DMS114 treated with DMSO at 0.1 percent for 48 hours (cell line): Measurements from ENCODE around the gene ACOX1.

Experiments
- DNase-seq: peaks from one replicate; lab custom pipeline; 2025; ENCODE audit not compliant: unreplicated experiment; lab: John Stamatoyannopoulos, UW

Gene ACOX1

GRCh38 chr17:75937652-75938051 is 41.3 kb downstream of the ACOX1 start:
- DNase-seq, result no peak

GRCh38 chr17:75933808-75934207 is 45.2 kb downstream of the ACOX1 start:
- no peak for DNase-seq

GRCh38 chr17:75932852-75933251 is 46.1 kb downstream of the ACOX1 start:
- DNase-seq, result no peak

- DNase-seq, result no peak
Measured at GRCh38 chr17:75931062-75931461, 47.9 kb downstream of the ACOX1 start.

GRCh38 chr17:75927286-75927922 is 51.6 kb downstream of the ACOX1 start:
- no peak for DNase-seq

- DNase-seq, result no peak
Measured at GRCh38 chr17:75926456-75926855, 52.5 kb downstream of the ACOX1 start.

GRCh38 chr17:75925912-75926311 is 53.1 kb downstream of the ACOX1 start:
- no peak for DNase-seq

- no peak for DNase-seq
Measured at GRCh38 chr17:75925103-75925502, 53.9 kb downstream of the ACOX1 start.

GRCh38 chr17:75922963-75923874 is 55.7 kb downstream of the ACOX1 start:
- DNase-seq, result no peak

- no peak for DNase-seq
Measured at GRCh38 chr17:75922173-75922961, 56.6 kb downstream of the ACOX1 start.

- DNase-seq, result no peak
Measured at GRCh38 chr17:75921596-75921995, 57.4 kb downstream of the ACOX1 start.

- DNase-seq, result no peak
Measured at GRCh38 chr17:75920045-75920560, 58.9 kb downstream of the ACOX1 start.

- no peak for DNase-seq
Measured at GRCh38 chr17:75919611-75920010, 59.4 kb downstream of the ACOX1 start.

GRCh38 chr17:75917917-75918445 is 61.0 kb downstream of the ACOX1 start:
- DNase-seq, result no peak

- DNase-seq, result no peak
Measured at GRCh38 chr17:75917141-75917916, 61.6 kb downstream of the ACOX1 start.

GRCh38 chr17:75915268-75915667 is 63.7 kb downstream of the ACOX1 start:
- DNase-seq, result no peak

GRCh38 chr17:75914643-75915267 is 64.2 kb downstream of the ACOX1 start:
- no peak for DNase-seq

- DNase-seq, result no peak
Measured at GRCh38 chr17:75913537-75914210, 65.3 kb downstream of the ACOX1 start.

- DNase-seq, result no peak
Measured at GRCh38 chr17:75910699-75911098, 68.3 kb downstream of the ACOX1 start.
